Measurements from ENCODE around the gene APBB2. TPM values are rescaled to one million over a fixed set of nuclear protein-coding genes. Genes with fewer than 3 reads are reported as not detected.
A peak's percentile ranks its signal among the peaks of the same experiment; 100 is the strongest.

Gene APBB2
- total and polyA plus RNA-seq, 2 of the 4 experiments (the other 2 are of a cell fraction) = 47.9 to 75.5 TPM

GRCh38 chr4:41067369-41067768 lies 147.0 kb downstream of the APBB2 start:
- Histone ChIP-seq H2AK5ac (ENCODE audit: low read depth, low read length) (no peak overlapping the region), H4K91ac (ENCODE audit: insufficient read depth, low read depth, low read length) (no peak overlapping the region), H3K4me1 (ENCODE audit: control insufficient read depth, insufficient read depth, low read length) (peaks cover 6% of the 10 kb centered on the region), H3K9ac (ENCODE audit: low read depth, low read length) (no peak overlapping the region), H3K27me3 (ENCODE audit: control insufficient read depth, insufficient read depth, low read length) (no peaks in the 10 kb centered on the region), H3K18ac (ENCODE audit: low read depth, low read length) (no peak overlapping the region), H3K9me3 (ENCODE audit: control insufficient read depth, insufficient read depth, low read length) (no peaks in the 10 kb centered on the region), H2BK20ac (ENCODE audit: low read depth, low read length) (no peak overlapping the region), H2BK120ac (ENCODE audit: low read depth, low read length) (no peak overlapping the region), H3K9me1 (ENCODE audit: insufficient read depth, low read length) (no peaks in the 10 kb centered on the region; the same call in 1 of the 2 replicates), H3K23ac (ENCODE audit: low read depth, low read length) (no peak overlapping the region), H2BK15ac (ENCODE audit: low read depth, low read length) (no peak overlapping the region), H2AFZ (replicated peaks; ENCODE audit: low read length, poor library complexity) (no peak overlapping the region), H3K14ac (replicated peaks; ENCODE audit: low read depth, low read length) (no peak overlapping the region), H3K36me3 (ENCODE audit: control insufficient read depth, insufficient read depth, low read length) (no peaks in the 10 kb centered on the region), H4K5ac (ENCODE audit: low read depth, low read length) (no peak overlapping the region), H4K8ac (ENCODE audit: low read depth in 2 of 2, low read length in 2 of 2) (no peak overlapping the region), H4K20me1 (ENCODE audit: insufficient read depth, low read length) (no peaks in the 10 kb centered on the region), H2BK5ac (ENCODE audit: low read depth, low read length, poor library complexity, severe bottlenecking) (no peak overlapping the region), H3K4me3 (ENCODE audit: insufficient read depth, low read depth, low read length) (no peak overlapping the region), H3K79me1 (ENCODE audit: low read depth in 1 of 2, low read length in 2 of 2) (peaks cover 6 to 13% of the 10 kb centered on the region in 2 experiments; a peak in 2 of 4 replicates), H3K56ac (ENCODE audit: extremely low read depth, insufficient read depth, low read length) (no peak overlapping the region), H3K4ac (ENCODE audit: low read depth, low read length) (no peak overlapping the region), H3K4me2 (ENCODE audit: low read depth, low read length) (no peak overlapping the region), H3K27ac (ENCODE audit: insufficient read depth, low read length) (no peak overlapping the region), H2AK9ac (replicated peaks; ENCODE audit: low read depth, low read length, poor library complexity) (no peak overlapping the region)
- 80% methylated on average over 2 of the region's 5 CpGs; no CpG with 5 or more reads in 1 of the 2 experiments for WGBS, 2 experiments (ENCODE audit: extremely low coverage in 2 of 2, insufficient read length in 1 of 2)
- no peak for TF ChIP-seq POLR2A (IDR thresholded peaks at IDR 0.05; ENCODE audit: low read depth, low read length)
- TF ChIP-seq CEBPB (IDR thresholded peaks at IDR 0.05; ENCODE audit: low read depth, low read length) = 0 out of 2 replicates have a peak, but pooled peaks have one; percentile 33
- in situ Hi-C loops (cut with MboI; ENCODE audit: low sequenced_read_pairs) (no loop called here), dilution Hi-C loops (cut with HindIII; ENCODE audit: low sequenced_read_pairs, unreplicated experiment) (no loop called here), intact Hi-C loops (cut with micrococcal nuclease) (no loop called here)
- CTCF ChIA-PET = no interaction called here
- DNase-seq (peak; percentile 53), ATAC-seq (ENCODE audit: low read depth) (no peak)
- POLR2A ChIA-PET (ENCODE audit: unreplicated experiment) = no interaction called here
- BruUV-seq (replicated peaks) = no TSS peak

All from IMR-90 (cell line).